Muscle of leg (tissue), 11 donors: ENCODE measurements around the gene LDAH. TPM values are rescaled to one million over a fixed set of nuclear protein-coding genes. Genes with fewer than 3 reads are reported as not detected.

Source experiments
- DNase-seq: peaks from one replicate; pipeline ENCODE4 v3.0.0; 2013
- H3K27ac ChIP-seq: one replicate; pipeline ENCODE4 v1.5.1; 2013; ENCODE audit warnings: mild to moderate bottlenecking, low read length, control low read depth
- H3K27me3 ChIP-seq: one replicate; pipeline ENCODE4 v1.6.1; 2013; ENCODE audit warnings: low read length; ENCODE audit not compliant: control insufficient read depth, insufficient read depth
- H3K36me3 ChIP-seq: one replicate; pipeline ENCODE4 v1.6.1; 2013; ENCODE audit warnings: low read length; ENCODE audit not compliant: control insufficient read depth, insufficient read depth
- H3K4me1 ChIP-seq: one replicate; pipeline ENCODE4 v1.6.1; 2013; ENCODE audit warnings: low read length; ENCODE audit not compliant: control insufficient read depth, insufficient read depth
- H3K4me3 ChIP-seq: one replicate; pipeline ENCODE4 v1.5.1; 2013; ENCODE audit warnings: low read length, control low read depth
- H3K9me3 ChIP-seq: replicated peaks from 2 replicates; pipeline ENCODE4 v1.6.1; 2013; ENCODE audit warnings: low read depth, low read length; ENCODE audit not compliant: control insufficient read depth
- WGBS: methylation state at CpG from one replicate; pipeline ENCODE4 v1.1.5; 2013; ENCODE audit warnings: missing lambda C conversion rate; ENCODE audit not compliant: insufficient coverage; 5-methylcytosine and 5-hydroxymethylcytosine counted together
- polyA plus RNA-seq, 8 donors: library from polyadenylated mRNA; unstranded; fragments of 120-200 nt; gene quantifications; one replicate each; pipeline versions ENCODE4 v1.2.1 to v1.2.3, GENCODE V29; 2013; ENCODE audit warnings: inconsistent platforms in 1 of 8, low replicate concordance in 1 of 8; ENCODE audit not compliant: insufficient read length in 8 of 8, insufficient read depth in 1 of 8
- total RNA-seq: library from RNA; stranded (reverse); fragments of 120-200 nt; gene quantifications from one replicate; pipeline ENCODE4 v1.2.4, GENCODE V29; 2013

LDAH gene
- total and polyA plus RNA-seq, 9 donors: 8.5 to 15.5 (median 10.9) TPM

- no peak overlapping the region for H3K27ac ChIP-seq
- no peaks in the 10 kb centered on the region for H3K27me3 ChIP-seq
- H3K4me1 ChIP-seq: peaks cover 8% of the 10 kb centered on the region
- H3K36me3 ChIP-seq: peaks cover 44% of the 10 kb centered on the region
- 75% methylated on average over 22 of the region's 23 CpGs for WGBS
- H3K9me3 ChIP-seq: no peaks in the 10 kb centered on the region
- no peak overlapping the region for H3K4me3 ChIP-seq
- no peak for DNase-seq
These were observed 181.5 kb downstream of the LDAH start for GRCh38 chr2:20641123-20641985.

GRCh38 chr2:20640411-20641122 lies 182.3 kb downstream of the LDAH start:
- Histone ChIP-seq H3K36me3 (peaks cover 48% of the 10 kb centered on the region), H3K4me3 (no peak overlapping the region), H3K4me1 (peaks cover 13% of the 10 kb centered on the region), H3K27me3 (no peaks in the 10 kb centered on the region), H3K27ac (no peak overlapping the region), H3K9me3 (no peaks in the 10 kb centered on the region)
- peak; percentile 45 for DNase-seq
- 64% methylated on average over 10 of the region's 14 CpGs for WGBS

- WGBS: 94% methylated on average over 10 of the region's 15 CpGs
- Histone ChIP-seq H3K27ac (no peak overlapping the region), H3K4me3 (no peak overlapping the region), H3K36me3 (peaks cover 35% of the 10 kb centered on the region), H3K9me3 (no peaks in the 10 kb centered on the region), H3K27me3 (no peaks in the 10 kb centered on the region), H3K4me1 (peaks cover 29% of the 10 kb centered on the region)
- no peak for DNase-seq
These were observed 184.1 kb downstream of the LDAH start for GRCh38 chr2:20638646-20639430.

GRCh38 chr2:20638014-20638413 lies 184.9 kb downstream of the LDAH start:
- no peak for DNase-seq
- H3K9me3 ChIP-seq: no peaks in the 10 kb centered on the region
- WGBS: 94% methylated on average over 11 of the region's 13 CpGs
- no peaks in the 10 kb centered on the region for H3K27me3 ChIP-seq
- peaks cover 33% of the 10 kb centered on the region for H3K36me3 ChIP-seq
- peaks cover 37% of the 10 kb centered on the region for H3K4me1 ChIP-seq
- H3K27ac ChIP-seq: no peak overlapping the region
- H3K4me3 ChIP-seq: no peak overlapping the region

- Histone ChIP-seq H3K9me3 (no peaks in the 10 kb centered on the region), H3K27ac (no peak overlapping the region), H3K4me3 (no peak overlapping the region), H3K4me1 (peaks cover 34% of the 10 kb centered on the region), H3K36me3 (peaks cover 33% of the 10 kb centered on the region), H3K27me3 (no peaks in the 10 kb centered on the region)
- 76% methylated on average over 8 of the region's 13 CpGs for WGBS
- DNase-seq: no peak
These were observed 185.8 kb downstream of the LDAH start for GRCh38 chr2:20637147-20637546.

GRCh38 chr2:20635675-20636584 lies 187.0 kb downstream of the LDAH start:
- 20% methylated on average over 27 of the region's 32 CpGs for WGBS
- no peaks in the 10 kb centered on the region for H3K9me3 ChIP-seq
- H3K4me1 ChIP-seq: peaks cover 31% of the 10 kb centered on the region
- H3K27me3 ChIP-seq: no peaks in the 10 kb centered on the region
- H3K36me3 ChIP-seq: peaks cover 26% of the 10 kb centered on the region
- no peak overlapping the region for H3K4me3 ChIP-seq
- peak; percentile 90 for DNase-seq
- peak overlapping the region; percentile 13 for H3K27ac ChIP-seq

- no peak overlapping the region for H3K27ac ChIP-seq
- H3K36me3 ChIP-seq: peaks cover 18% of the 10 kb centered on the region
- no peaks in the 10 kb centered on the region for H3K27me3 ChIP-seq
- no CpG with 5 or more reads among the region's 5 CpGs for WGBS
- H3K4me1 ChIP-seq: peaks cover 31% of the 10 kb centered on the region
- no peaks in the 10 kb centered on the region for H3K9me3 ChIP-seq
- DNase-seq: no peak
- H3K4me3 ChIP-seq: no peak overlapping the region
These were observed 187.8 kb downstream of the LDAH start for GRCh38 chr2:20635113-20635510.

GRCh38 chr2:20634507-20635112 lies 188.3 kb downstream of the LDAH start:
- Histone ChIP-seq H3K27ac (peak overlapping the region; percentile 35), H3K9me3 (no peaks in the 10 kb centered on the region), H3K36me3 (peaks cover 18% of the 10 kb centered on the region), H3K27me3 (no peaks in the 10 kb centered on the region), H3K4me1 (peaks cover 35% of the 10 kb centered on the region), H3K4me3 (no peak overlapping the region)
- WGBS: 52% methylated on average over 6 of the region's 9 CpGs
- peak; percentile 62 for DNase-seq
